ENCODE results near the gene NFIX. TPM values are rescaled to one million over a fixed set of nuclear protein-coding genes. Genes with fewer than 3 reads are reported as not detected.

NFIX gene
- total and polyA plus RNA-seq, 2 of the 13 experiments (the other 11 are each of a cell fraction or from before 2014, with no cell fraction given) = 3.4 to 5.4 TPM

- peak; percentile 65 for TF ChIP-seq ZNF263 (CRISPR knock-in tag; IDR thresholded peaks at IDR 0.05)
- TF ChIP-seq HOXA9 (CRISPR knock-in tag; IDR thresholded peaks at IDR 0.05; ENCODE audit: borderline replicate concordance) = no peak
- TF ChIP-seq CBFB (CRISPR knock-in tag; IDR thresholded peaks at IDR 0.05) = no peak
- no peak for TF ChIP-seq NPAS2 (CRISPR knock-in tag; IDR thresholded peaks at IDR 0.05; ENCODE audit: borderline replicate concordance)
- no peak for TF ChIP-seq POLR2AphosphoS5 (IDR thresholded peaks at IDR 0.05; ENCODE audit: low read depth, low read length)
- no peak for TF ChIP-seq ASH2L (IDR thresholded peaks at IDR 0.05; ENCODE audit: insufficient read length, low read depth, low read length)
- TF ChIP-seq ZNF772 (CRISPR knock-in tag; IDR thresholded peaks at IDR 0.05) = no peak
- no peak for TF ChIP-seq RORA (CRISPR knock-in tag; IDR thresholded peaks at IDR 0.05)
- no peak for TF ChIP-seq ZBTB8A (CRISPR knock-in tag; IDR thresholded peaks at IDR 0.05; ENCODE audit: borderline replicate concordance, low read depth)
- TF ChIP-seq ZFY (CRISPR knock-in tag; IDR thresholded peaks at IDR 0.05) = 0 out of 2 replicates have a peak, but pooled peaks have one; percentile 18
- TF ChIP-seq GABPA (IDR thresholded peaks at IDR 0.05; ENCODE audit: low read depth, low read length) = no peak
- TF ChIP-seq GABPA (CRISPR knock-in tag; IDR thresholded peaks at IDR 0.05; ENCODE audit: low read depth) = no peak
- TF ChIP-seq ZNF629 (CRISPR knock-in tag; conservative IDR thresholded peaks at IDR 0.05) = no peak
- no peak for TF ChIP-seq TOE1 (CRISPR knock-in tag; IDR thresholded peaks at IDR 0.05)
- no peak for TF ChIP-seq AFF4 (CRISPR knock-in tag; IDR thresholded peaks at IDR 0.05)
- TF ChIP-seq SALL1 (CRISPR knock-in tag; IDR thresholded peaks at IDR 0.05) = peak; percentile 41; the same call in 1 of the 2 replicates
- no peak for TF ChIP-seq FUBP1 (CRISPR knock-in tag; IDR thresholded peaks at IDR 0.05; ENCODE audit: borderline replicate concordance)
- TF ChIP-seq ZBTB42 (CRISPR knock-in tag; IDR thresholded peaks at IDR 0.05) = no peak
- no peak for TF ChIP-seq ZNF577 (CRISPR knock-in tag; IDR thresholded peaks at IDR 0.05; ENCODE audit: borderline replicate concordance, low read depth)
- no peak for TF ChIP-seq CENPT (CRISPR knock-in tag; IDR thresholded peaks at IDR 0.05; ENCODE audit: low read depth)
- TF ChIP-seq ZNF335 (CRISPR knock-in tag; IDR thresholded peaks at IDR 0.05) = no peak
- TF ChIP-seq RXRB (CRISPR knock-in tag; IDR thresholded peaks at IDR 0.05; ENCODE audit: borderline replicate concordance) = peak; percentile 73
- no peak for TF ChIP-seq ZNF124 (CRISPR knock-in tag; IDR thresholded peaks at IDR 0.05)
- TF ChIP-seq ZNF605 (CRISPR knock-in tag; IDR thresholded peaks at IDR 0.05) = no peak
These were observed 101.0 kb downstream of the NFIX start (continued) for GRCh38 chr19:13095934-13096927.
